CD4-positive, alpha-beta memory T cell (primary cell): Measurements from ENCODE around the gene FAM9C. TPM values are rescaled to one million over a fixed set of nuclear protein-coding genes. Genes with fewer than 3 reads are reported as not detected.
"Not testable (repeated sequence)": the region's sequence is repeated elsewhere in the genome, so short reads cannot be mapped to it uniquely, and the experiment has no call there.

Experiments used
- CTCF ChIA-PET: fragments of 350-600 bp; sonication (Branson Sonifier 250); formaldehyde crosslinking; loops from one replicate; lab custom pipeline; 2021; ENCODE audit warnings: inconsistent platforms; ENCODE audit not compliant: partially characterized antibody; lab: Charles Lee
- POLR2A ChIA-PET: fragments of 350-600 bp; sonication (Branson Sonifier 250); formaldehyde crosslinking; loops from one replicate; lab custom pipeline; 2021; ENCODE audit not compliant: partially characterized antibody; lab: Charles Lee
- DNase-seq, 5 donors: peaks; one replicate each; pipeline versions ENCODE4 v3.0.0 to v3.0.0-alpha.2; 2020 to 2022; ENCODE audit warnings: mixed read lengths in 1 of 5
- H3K27ac ChIP-seq: one replicate; pipeline ENCODE4 v1.7.0; 2013; ENCODE audit warnings: low read depth, low read length
- H3K27me3 ChIP-seq: 2 replicates; pipeline ENCODE4 v1.7.0; 2013; ENCODE audit warnings: mild to moderate bottlenecking, low read length, moderate library complexity; ENCODE audit not compliant: insufficient read depth
- H3K36me3 ChIP-seq: 2 replicates; pipeline ENCODE4 v1.7.0; 2013; ENCODE audit warnings: mild to moderate bottlenecking, low read length, moderate library complexity; ENCODE audit not compliant: insufficient read depth
- H3K4me1 ChIP-seq: 2 replicates; pipeline ENCODE4 v1.7.0; 2013; ENCODE audit warnings: mild to moderate bottlenecking, low read length, moderate library complexity; ENCODE audit not compliant: insufficient read depth
- H3K4me3 ChIP-seq, 2 donors: one replicate each; pipeline ENCODE4 v1.7.0; 2013; ENCODE audit warnings: low read length in 2 of 2, mild to moderate bottlenecking in 1 of 2
- H3K9me3 ChIP-seq, 2 donors: one replicate each; pipeline ENCODE4 v1.7.0; 2013; ENCODE audit warnings: low read length in 2 of 2, control low read depth in 1 of 2; ENCODE audit not compliant: control insufficient read depth in 1 of 2
- H3K27ac Mint-ChIP-seq, 7 donors: one replicate each; pipeline ENCODE4 v1.8.0; 2020 to 2021; ENCODE audit warnings: mixed read lengths in 7 of 7, mild to moderate bottlenecking in 6 of 7, inconsistent platforms in 3 of 7, moderate library complexity in 3 of 7
- H3K27me3 Mint-ChIP-seq, 2 donors: one replicate each; pipeline ENCODE4 v1.8.0; 2020 to 2021; ENCODE audit warnings: mixed read lengths in 2 of 2
- H3K36me3 Mint-ChIP-seq, 2 donors: one replicate each; pipeline ENCODE4 v1.8.0; 2020 to 2021; ENCODE audit warnings: mixed read lengths in 2 of 2, inconsistent platforms in 1 of 2, mild to moderate bottlenecking in 1 of 2
- H3K4me1 Mint-ChIP-seq, 4 donors: one replicate each; pipeline ENCODE4 v1.8.0; 2020 to 2021; ENCODE audit warnings: mixed read lengths in 4 of 4, mild to moderate bottlenecking in 1 of 4
- H3K4me3 Mint-ChIP-seq, 8 donors: one replicate each; pipeline ENCODE4 v1.8.0; 2020 to 2021; ENCODE audit warnings: mixed read lengths in 8 of 8, mild to moderate bottlenecking in 7 of 8, moderate library complexity in 6 of 8, inconsistent platforms in 3 of 8
- H3K9me3 Mint-ChIP-seq, 8 donors: one replicate each; pipeline ENCODE4 v1.8.0; 2020 to 2021; ENCODE audit warnings: mixed read lengths in 8 of 8, mild to moderate bottlenecking in 5 of 8, inconsistent platforms in 3 of 8, moderate library complexity in 1 of 8
- intact Hi-C: fragments of 100-400 bp; cut with micrococcal nuclease; formaldehyde crosslinking; loops from one replicate; pipeline ENCODE4 v1.15.1; 2023
- polyA plus RNA-seq, 2 donors: library from polyadenylated mRNA; unstranded; fragments of 300-500 nt; fragmentation: Illumina TruSeq; gene quantifications; one replicate each; pipeline ENCODE4 v1.2.3, GENCODE V29; 2021
- total RNA-seq, 2 experiments: library from RNA; stranded (reverse); gene quantifications; one replicate each; pipeline ENCODE4 v1.2.3, GENCODE V29; 2021

FAM9C gene
- total and polyA plus RNA-seq, 4 experiments from 2014 or later: 0.34 TPM; not detected in 3

GRCh38 chrX:13023567-13023966 is 20.9 kb downstream of the FAM9C start:
- peak overlapping the region; percentile 28 to 92 (median 83) for H3K27ac Mint-ChIP-seq
- Histone ChIP-seq H3K36me3 (no peaks in the 10 kb centered on the region), H3K9me3 (no peaks in the 10 kb centered on the region), H3K27me3 (no peaks in the 10 kb centered on the region), H3K4me3 (no peak overlapping the region), H3K27ac (no peak overlapping the region), H3K4me1 (peaks cover 62% of the 10 kb centered on the region)
- ChIA-PET CTCF (interaction anchor here (0.7 to 1.3 kb wide), 2 partner anchors 28 to 64 kb away, joined by 3 to 4 read pairs; no protein-coding TSS in a partner anchor), POLR2A (interaction anchor here (1.1 to 13.7 kb wide), 8 partner anchors 10 to 69 kb away, joined by 3 to 218 read pairs (median 6); partner anchors contain the start of gene TMSB4X)
- intact Hi-C loops: no loop called here
- no peaks in the 10 kb centered on the region for H3K27me3 Mint-ChIP-seq
- peaks cover 0 to 3% (median 0%) of the 10 kb centered on the region in 8 donors for H3K9me3 Mint-ChIP-seq
- no peak for DNase-seq
- peak overlapping the region in 2 of 8 donors; percentile 38 to 44 for H3K4me3 Mint-ChIP-seq
- H3K36me3 Mint-ChIP-seq: no peaks in the 10 kb centered on the region
- peaks cover 33 to 66% (median 46%) of the 10 kb centered on the region in 4 donors for H3K4me1 Mint-ChIP-seq

- no peaks in the 10 kb centered on the region for H3K27me3 ChIP-seq
- H3K4me3 ChIP-seq: no peak overlapping the region
- H3K9me3 ChIP-seq: no peaks in the 10 kb centered on the region
- H3K4me1 ChIP-seq: peaks cover 56% of the 10 kb centered on the region
- POLR2A ChIA-PET: interaction anchor here (1.1 to 13.7 kb wide), 8 partner anchors 9 to 70 kb away, joined by 3 to 218 read pairs (median 6); partner anchors contain the start of gene TMSB4X
- Mint-ChIP-seq H3K4me3 (peak overlapping the region in 2 of 8 donors; percentile 6 to 34), H3K27ac (peak overlapping the region in 5 of 7 donors; percentile 43 to 72 (median 62)), H3K9me3 (peaks cover 0 to 3% (median 0%) of the 10 kb centered on the region in 8 donors), H3K27me3 (no peaks in the 10 kb centered on the region), H3K4me1 (peaks cover 31 to 60% (median 41%) of the 10 kb centered on the region in 4 donors), H3K36me3 (no peaks in the 10 kb centered on the region)
- no peaks in the 10 kb centered on the region for H3K36me3 ChIP-seq
- CTCF ChIA-PET: interaction anchor here (0.7 to 0.8 kb wide), 2 partner anchors 65 to 466 kb away, joined by 3 read pairs; no protein-coding TSS in a partner anchor
- H3K27ac ChIP-seq: no peak overlapping the region
- intact Hi-C loops: no loop called here
- DNase-seq: no peak
Observed at GRCh38 chrX:13022926-13023325, 21.5 kb downstream of the FAM9C start.

- Mint-ChIP-seq H3K4me3 (peak overlapping the region in 1 of 8 donors; percentile 28), H3K4me1 (peaks cover 35 to 52% (median 44%) of the 10 kb centered on the region in 4 donors)
- H3K27ac ChIP-seq, H3K36me3 Mint-ChIP-seq, H3K36me3 ChIP-seq, H3K9me3 ChIP-seq, H3K27me3 Mint-ChIP-seq, DNase-seq, H3K9me3 Mint-ChIP-seq, H3K27me3 ChIP-seq, H3K4me3 ChIP-seq, intact Hi-C loops, H3K27ac Mint-ChIP-seq: not testable (repeated sequence)
- H3K4me1 ChIP-seq: peaks cover 47% of the 10 kb centered on the region
- POLR2A ChIA-PET: interaction anchor here (0.7 to 6.6 kb wide), 2 partner anchors 17 to 35 kb away, joined by 3 to 65 read pairs; no protein-coding TSS in a partner anchor
- CTCF ChIA-PET: interaction anchor here (1.2 kb wide), 1 partner anchor 76 kb away, joined by 4 read pairs; no protein-coding TSS in a partner anchor
Observed at GRCh38 chrX:13016731-13017130, 27.7 kb downstream of the FAM9C start.

GRCh38 chrX:13015536-13016236 is 28.7 kb downstream of the FAM9C start:
- ChIA-PET POLR2A (interaction anchor here (0.6 to 12.4 kb wide), 6 partner anchors 8 to 71 kb away, joined by 3 to 383 read pairs (median 40); partner anchors contain the start of gene TMSB4X), CTCF (interaction anchor here (1.2 to 1.3 kb wide), 2 partner anchors 13 to 77 kb away, joined by 3 to 4 read pairs; no protein-coding TSS in a partner anchor)
- Mint-ChIP-seq H3K36me3 (no peaks in the 10 kb centered on the region), H3K9me3 (no peaks in the 10 kb centered on the region), H3K4me1 (peaks cover 36 to 58% (median 47%) of the 10 kb centered on the region in 4 donors), H3K4me3 (peak overlapping the region in 2 of 8 donors; percentile 3 to 13), H3K27ac (peak overlapping the region in 5 of 7 donors; percentile 5 to 56 (median 38)), H3K27me3 (no peaks in the 10 kb centered on the region)
- Histone ChIP-seq H3K36me3 (no peaks in the 10 kb centered on the region), H3K4me1 (peaks cover 47% of the 10 kb centered on the region), H3K27me3 (no peaks in the 10 kb centered on the region), H3K4me3 (no peak overlapping the region), H3K9me3 (no peaks in the 10 kb centered on the region), H3K27ac (no peak overlapping the region)
- intact Hi-C loops: no loop called here
- DNase-seq: no peak

GRCh38 chrX:13014111-13015096 is 30.0 kb downstream of the FAM9C start:
- intact Hi-C loops: loop anchor here (5.0 kb wide), 2 partner anchors 37 to 38 kb away; partner anchors contain the start of gene TMSB4X
- peak overlapping the region; percentile 56 to 93 (median 80) for H3K27ac Mint-ChIP-seq
- no peak overlapping the region for H3K4me3 ChIP-seq
- H3K36me3 ChIP-seq: no peaks in the 10 kb centered on the region
- H3K4me1 Mint-ChIP-seq: peaks cover 38 to 64% (median 48%) of the 10 kb centered on the region in 4 donors
- no peaks in the 10 kb centered on the region for H3K27me3 ChIP-seq
- no peak for DNase-seq
- H3K9me3 ChIP-seq: no peaks in the 10 kb centered on the region
- H3K27me3 Mint-ChIP-seq: no peaks in the 10 kb centered on the region
- peak overlapping the region in 6 of 8 donors; percentile 6 to 52 (median 35) for H3K4me3 Mint-ChIP-seq
- ChIA-PET POLR2A (interaction anchor here (0.6 to 12.4 kb wide), 22 partner anchors 9 to 77 kb away, joined by 3 to 383 read pairs (median 7); partner anchors contain the start of genes FAM9C and TMSB4X), CTCF (interaction anchor here (0.8 to 2.9 kb wide), 12 partner anchors 10 to 78 kb away, joined by 3 to 14 read pairs (median 4); no protein-coding TSS in a partner anchor)
- H3K4me1 ChIP-seq: peaks cover 47% of the 10 kb centered on the region
- peak overlapping the region; percentile 61 for H3K27ac ChIP-seq
- no peaks in the 10 kb centered on the region for H3K36me3 Mint-ChIP-seq
- H3K9me3 Mint-ChIP-seq: no peaks in the 10 kb centered on the region

- ChIA-PET POLR2A (interaction anchor here (0.6 to 12.4 kb wide), 24 partner anchors 8 to 78 kb away, joined by 3 to 383 read pairs (median 6); partner anchors contain the start of genes FAM9C and TMSB4X), CTCF (interaction anchor here (0.8 to 2.9 kb wide), 11 partner anchors 9 to 79 kb away, joined by 3 to 14 read pairs (median 6); no protein-coding TSS in a partner anchor)
- Mint-ChIP-seq H3K27ac (peak overlapping the region; percentile 56 to 93 (median 80)), H3K4me1 (peaks cover 36 to 72% (median 53%) of the 10 kb centered on the region in 4 donors), H3K27me3 (no peaks in the 10 kb centered on the region), H3K4me3 (peak overlapping the region; percentile 6 to 44 (median 20)), H3K9me3 (no peaks in the 10 kb centered on the region), H3K36me3 (no peaks in the 10 kb centered on the region)
- Histone ChIP-seq H3K36me3 (no peaks in the 10 kb centered on the region), H3K4me3 (no peak overlapping the region), H3K4me1 (peaks cover 56% of the 10 kb centered on the region), H3K27ac (peak overlapping the region; percentile 61), H3K9me3 (no peaks in the 10 kb centered on the region), H3K27me3 (no peaks in the 10 kb centered on the region)
- intact Hi-C loops: loop anchor here (1.0 to 5.0 kb wide), 5 partner anchors 8 to 39 kb away; partner anchors contain the start of gene TMSB4X
- DNase-seq: peak in 2 of 5 donors; percentile 19 to 23
Observed at GRCh38 chrX:13013363-13014110, 30.9 kb downstream of the FAM9C start.
